GM12878 (cell line): ENCODE results near the gene GAL3ST2. TPM values are rescaled to one million over a fixed set of nuclear protein-coding genes. Genes with fewer than 3 reads are reported as not detected.

Experiments used
- ATAC-seq: fragments of 200-7000 bp; cut with Tn5 transposase; 3 replicates; pipeline ENCODE4 v1.9.1; 2020; ENCODE audit warnings: mild to moderate bottlenecking, moderate library complexity
- BruUV-seq: library from RNA; stranded (reverse); fragments of 400-500 nt; replicated peaks from 2 replicates; lab custom pipeline; 2021; lab: Mats Ljungman, UMichigan
- CTCF ChIA-PET: fragments of 300-600 bp; sonication (Branson Sonifier 250); formaldehyde crosslinking; extraction: SDS; loops from one replicate; lab custom pipeline; 2021; ENCODE audit warnings: inconsistent platforms; lab: Yijun Ruan, JAX
- POLR2A ChIA-PET: fragments of 350-600 bp; formaldehyde crosslinking; extraction: SDS; loops from one replicate; lab custom pipeline; 2021; ENCODE audit warnings: inconsistent platforms; lab: Charles Lee
- RAD21 ChIA-PET: fragments of 300-600 bp; sonication (Branson Sonifier 250); formaldehyde crosslinking; loops from one replicate; lab custom pipeline; 2023; ENCODE audit warnings: antibody characterized with exemption; ENCODE audit not compliant: unreplicated experiment; lab: Charles Lee
- SMC1A ChIA-PET: fragments of 300-600 bp; sonication (Branson Sonifier 250); formaldehyde crosslinking; loops from one replicate; lab custom pipeline; 2023; ENCODE audit not compliant: unreplicated experiment, uncharacterized antibody; lab: Charles Lee
- DNase-seq: peaks from one replicate; pipeline ENCODE4 v3.0.0-alpha.2; 2011; ENCODE audit warnings: low read depth, low spot score
- FAIRE-seq: peaks from 3 replicates; lab custom pipeline; 2011; peaks lifted over from hg19 to GRCh38; lab: Jason Lieb, UNC
- H2AFZ ChIP-seq: 2 replicates; pipeline ENCODE4 v1.6.0; 2011; ENCODE audit warnings: low read depth, low read length, control low read depth; ENCODE audit not compliant: control insufficient read depth
- H3K27ac ChIP-seq: 2 replicates; pipeline ENCODE4 v1.5.1; 2011; ENCODE audit warnings: control low read depth; ENCODE audit not compliant: control insufficient read depth, insufficient read depth
- H3K27me3 ChIP-seq, 2 experiments: replicated peaks in 1 of 2; 2 replicates each; pipeline versions ENCODE4 v1.6.0 to v1.6.1; 2011; ENCODE audit warnings: low read length in 1 of 2; ENCODE audit not compliant: control insufficient read depth in 2 of 2, insufficient read depth in 2 of 2
- H3K36me3 ChIP-seq, 2 experiments: 2 replicates each; pipeline ENCODE4 v1.5.1; 2011; ENCODE audit warnings: low read length in 1 of 2; ENCODE audit not compliant: control insufficient read depth in 2 of 2, insufficient read depth in 2 of 2
- H3K4me1 ChIP-seq: 2 replicates; pipeline ENCODE4 v1.6.1; 2011; ENCODE audit warnings: mild to moderate bottlenecking, low read length, moderate library complexity, mixed read lengths; ENCODE audit not compliant: control insufficient read depth, insufficient read depth
- H3K4me2 ChIP-seq: 2 replicates; pipeline ENCODE4 v1.6.0; 2011; ENCODE audit warnings: control low read depth; ENCODE audit not compliant: control insufficient read depth, insufficient read depth
- H3K4me3 ChIP-seq: fragments of 200-600 bp; sonication (generic); 2 replicates; pipeline ENCODE4 v1.5.1; 2016
- H3K79me2 ChIP-seq: 2 replicates; pipeline ENCODE4 v1.6.0; 2011; ENCODE audit warnings: low read length; ENCODE audit not compliant: control insufficient read depth, insufficient read depth
- H3K9ac ChIP-seq: 2 replicates; pipeline ENCODE4 v1.8.0; 2011; ENCODE audit warnings: low read length, control low read depth, mixed read lengths; ENCODE audit not compliant: control insufficient read depth, insufficient read depth
- H3K9me3 ChIP-seq: replicated peaks from 3 replicates; pipeline ENCODE4 v1.5.1; 2011; ENCODE audit warnings: mild to moderate bottlenecking, low read length; ENCODE audit not compliant: control insufficient read depth, insufficient read depth
- H4K20me1 ChIP-seq: 2 replicates; pipeline ENCODE4 v1.6.0; 2011; ENCODE audit not compliant: control insufficient read depth, insufficient read depth
- ZNF687 ChIP-seq: fragments of 450-650 bp; IDR thresholded peaks from 2 replicates; pipeline ENCODE4 v1.6.1; 2017; ENCODE audit warnings: mild to moderate bottlenecking, moderate library complexity
- ZSCAN29 ChIP-seq: fragments of 450-650 bp; IDR thresholded peaks from 2 replicates; pipeline ENCODE4 v1.6.1; 2017; ENCODE audit warnings: mild to moderate bottlenecking, moderate library complexity
- WGBS: methylation state at CpG from one replicate; pipeline ENCODE4 v1.1.6; 2016; ENCODE audit warnings: low lambda C conversion rate; ENCODE audit not compliant: insufficient replicate concordance, insufficient coverage; ENCODE audit errors: missing lambda C conversion rate; 5-methylcytosine and 5-hydroxymethylcytosine counted together
- in situ Hi-C: fragments of 300-500 bp; cut with MboI; formaldehyde crosslinking; loops from 9 replicates; pipeline ENCODE4 v1.14.3; 2018; ENCODE audit warnings: mixed read lengths
- intact Hi-C: fragments of 100-400 bp; cut with micrococcal nuclease; formaldehyde crosslinking; loops from one replicate; pipeline ENCODE4 v1.14.2; 2022; ENCODE audit not compliant: unreplicated experiment
- polyA plus RNA-seq, 11 experiments: library from polyadenylated mRNA; depleted of rRNA in 4 of 11; unstranded in 6 of 11; stranded (reverse) in 5 of 11; fragments of >200 nt; fragmentation: Nextera tagmentation in 4 of 11; fragmentation: Illumina TruSeq in 1 of 11; extraction: Ambion mirVana in 4 of 11; extraction: Trizol in 1 of 11; gene quantifications; 1 replicate in 1 of 11; 2 replicates in 10 of 11; pipeline versions ENCODE4 v1.2.1 to v1.2.3, GENCODE V29; 2011 to 2016; ENCODE audit warnings: inconsistent platforms in 2 of 11, missing spikeins in 2 of 11, low read depth in 1 of 11
- total RNA-seq, 4 experiments: library from RNA; depleted of rRNA in 3 of 4; stranded (reverse); fragments of >200 nt in 3 of 4; fragmentation: Illumina TruSeq in 1 of 4; extraction: Trizol in 1 of 4; gene quantifications; 2 replicates each; pipeline versions ENCODE4 v1.2.1 to v1.2.3, GENCODE V29; 2013 to 2021

The GAL3ST2 gene
- total and polyA plus RNA-seq, 10 of the 15 experiments (the other 5 are each of a cell fraction or from before 2014, with no cell fraction given): 0.09 to 0.36 (median 0.11) TPM; not detected in 7

GRCh38 chr2:241741016-241741415 lies 35.6 kb upstream of the GAL3ST2 start:
- DNase-seq (no peak), ATAC-seq (no peak; the same call in 2 of the 3 replicates), FAIRE-seq (no peak)
- Histone ChIP-seq H3K4me2 (no peak overlapping the region), H3K36me3 (peaks cover 2 to 10% of the 10 kb centered on the region in 2 experiments), H3K4me3 (no peak overlapping the region), H2AFZ (no peak overlapping the region), H3K9me3 (no peaks in the 10 kb centered on the region; the same call in 2 of the 3 replicates), H3K79me2 (peaks cover 3% of the 10 kb centered on the region), H3K27me3 (no peaks in the 10 kb centered on the region), H3K4me1 (peaks cover 8% of the 10 kb centered on the region; the same call in 1 of the 2 replicates), H3K9ac (no peak overlapping the region), H3K27ac (no peak overlapping the region), H4K20me1 (no peaks in the 10 kb centered on the region)
- ChIA-PET RAD21 (no interaction called here), CTCF (no interaction called here), SMC1A (no interaction called here), POLR2A (no interaction called here)
- in situ Hi-C loops (no loop called here), intact Hi-C loops (no loop called here)
- 86% methylated on average over 10 of the region's 10 CpGs for WGBS
- no peak for TF ChIP-seq ZSCAN29
- no peak for TF ChIP-seq ZNF687
- no TSS peak for BruUV-seq
